Measurements from ENCODE around the gene SPTLC3. TPM values are rescaled to one million over a fixed set of nuclear protein-coding genes. Genes with fewer than 3 reads are reported as not detected.

The SPTLC3 gene
- polyA plus RNA-seq, 1 donor from 2014 or later: not detected

GRCh38 chr20:13200767-13201500, 192.2 kb downstream of the SPTLC3 start:
- H2AFZ ChIP-seq (ENCODE audit: low read depth, low read length): no peak overlapping the region
- no peaks in the 10 kb centered on the region for H3K36me3 ChIP-seq (ENCODE audit: insufficient read depth, low read length)
- H4K20me1 ChIP-seq (ENCODE audit: insufficient read depth): no peaks in the 10 kb centered on the region
- H3K27ac ChIP-seq (ENCODE audit: low read length): no peak overlapping the region
- H3K27me3 ChIP-seq (ENCODE audit: insufficient read depth, low read depth, low read length): peaks cover 79% of the 10 kb centered on the region
- H3K9ac ChIP-seq (ENCODE audit: low read length): no peak overlapping the region
- no peak overlapping the region for H3K4me3 ChIP-seq (ENCODE audit: low read length)
- no peaks in the 10 kb centered on the region for H3K79me2 ChIP-seq (replicated peaks; ENCODE audit: insufficient read depth, low read length)
- no peaks in the 10 kb centered on the region for H3K9me2 ChIP-seq (ENCODE audit: insufficient read depth, low read length)
- no peaks in the 10 kb centered on the region for H3K9me3 ChIP-seq (ENCODE audit: low read length)
- no peak overlapping the region for H3K4me2 ChIP-seq (ENCODE audit: low read length)
- H3F3A ChIP-seq (ENCODE audit: insufficient read depth, low read length, poor library complexity, severe bottlenecking): peaks cover 2% of the 10 kb centered on the region
- TF ChIP-seq MXI1 (conservative IDR thresholded peaks at IDR 0.05; ENCODE audit: poor library complexity, severe bottlenecking): no peak
- no peak for TF ChIP-seq RAD21 (conservative IDR thresholded peaks at IDR 0.05)
- no peak for TF ChIP-seq EZH2 (IDR thresholded peaks at IDR 0.05; ENCODE audit: borderline replicate concordance, insufficient read depth, low read length, poor library complexity, severe bottlenecking)
- TF ChIP-seq TAF1 (IDR thresholded peaks at IDR 0.05; ENCODE audit: low read depth): no peak

- Histone ChIP-seq H3K4me3 (ENCODE audit: low read length) (no peak overlapping the region), H3K4me2 (ENCODE audit: low read length) (no peak overlapping the region), H3K9me2 (ENCODE audit: insufficient read depth, low read length) (no peaks in the 10 kb centered on the region), H3K36me3 (ENCODE audit: insufficient read depth, low read length) (no peaks in the 10 kb centered on the region), H3K27ac (ENCODE audit: low read length) (no peak overlapping the region), H3K9ac (ENCODE audit: low read length) (no peak overlapping the region), H4K20me1 (ENCODE audit: insufficient read depth) (no peaks in the 10 kb centered on the region), H3K79me2 (replicated peaks; ENCODE audit: insufficient read depth, low read length) (no peaks in the 10 kb centered on the region), H3K27me3 (ENCODE audit: insufficient read depth, low read depth, low read length) (peaks cover 90% of the 10 kb centered on the region), H2AFZ (ENCODE audit: low read depth, low read length) (no peak overlapping the region), H3K9me3 (ENCODE audit: low read length) (no peaks in the 10 kb centered on the region), H3F3A (ENCODE audit: insufficient read depth, low read length, poor library complexity, severe bottlenecking) (no peaks in the 10 kb centered on the region)
- no peak for TF ChIP-seq SMC3 (conservative IDR thresholded peaks at IDR 0.05; ENCODE audit: poor library complexity)
- no peak for TF ChIP-seq EZH2 (IDR thresholded peaks at IDR 0.05; ENCODE audit: borderline replicate concordance, insufficient read depth, low read length, poor library complexity, severe bottlenecking)
These were observed 193.8 kb downstream of the SPTLC3 start for GRCh38 chr20:13202565-13202964.

- Histone ChIP-seq H4K20me1 (ENCODE audit: insufficient read depth) (no peaks in the 10 kb centered on the region), H3K79me2 (replicated peaks; ENCODE audit: insufficient read depth, low read length) (no peaks in the 10 kb centered on the region), H3K9ac (ENCODE audit: low read length) (no peak overlapping the region), H3K9me3 (ENCODE audit: low read length) (no peaks in the 10 kb centered on the region), H3F3A (ENCODE audit: insufficient read depth, low read length, poor library complexity, severe bottlenecking) (no peaks in the 10 kb centered on the region), H3K9me2 (ENCODE audit: insufficient read depth, low read length) (no peaks in the 10 kb centered on the region), H3K4me2 (ENCODE audit: low read length) (no peak overlapping the region), H3K27ac (ENCODE audit: low read length) (no peak overlapping the region), H3K36me3 (ENCODE audit: insufficient read depth, low read length) (no peaks in the 10 kb centered on the region), H3K27me3 (ENCODE audit: insufficient read depth, low read depth, low read length) (peaks cover 65% of the 10 kb centered on the region), H2AFZ (ENCODE audit: low read depth, low read length) (no peak overlapping the region), H3K4me3 (ENCODE audit: low read length) (no peak overlapping the region)
- no peak for TF ChIP-seq TAF1 (IDR thresholded peaks at IDR 0.05; ENCODE audit: low read depth)
- no peak for TF ChIP-seq EP300 (conservative IDR thresholded peaks at IDR 0.05; ENCODE audit: poor library complexity, severe bottlenecking)
- TF ChIP-seq SMC3 (conservative IDR thresholded peaks at IDR 0.05; ENCODE audit: poor library complexity): no peak
- TF ChIP-seq EZH2 (IDR thresholded peaks at IDR 0.05; ENCODE audit: borderline replicate concordance, insufficient read depth, low read length, poor library complexity, severe bottlenecking): no peak
- TF ChIP-seq REST (IDR thresholded peaks at IDR 0.05; ENCODE audit: borderline replicate concordance): no peak
- TF ChIP-seq MXI1 (conservative IDR thresholded peaks at IDR 0.05; ENCODE audit: poor library complexity, severe bottlenecking): no peak
- TF ChIP-seq, protein P1, sequence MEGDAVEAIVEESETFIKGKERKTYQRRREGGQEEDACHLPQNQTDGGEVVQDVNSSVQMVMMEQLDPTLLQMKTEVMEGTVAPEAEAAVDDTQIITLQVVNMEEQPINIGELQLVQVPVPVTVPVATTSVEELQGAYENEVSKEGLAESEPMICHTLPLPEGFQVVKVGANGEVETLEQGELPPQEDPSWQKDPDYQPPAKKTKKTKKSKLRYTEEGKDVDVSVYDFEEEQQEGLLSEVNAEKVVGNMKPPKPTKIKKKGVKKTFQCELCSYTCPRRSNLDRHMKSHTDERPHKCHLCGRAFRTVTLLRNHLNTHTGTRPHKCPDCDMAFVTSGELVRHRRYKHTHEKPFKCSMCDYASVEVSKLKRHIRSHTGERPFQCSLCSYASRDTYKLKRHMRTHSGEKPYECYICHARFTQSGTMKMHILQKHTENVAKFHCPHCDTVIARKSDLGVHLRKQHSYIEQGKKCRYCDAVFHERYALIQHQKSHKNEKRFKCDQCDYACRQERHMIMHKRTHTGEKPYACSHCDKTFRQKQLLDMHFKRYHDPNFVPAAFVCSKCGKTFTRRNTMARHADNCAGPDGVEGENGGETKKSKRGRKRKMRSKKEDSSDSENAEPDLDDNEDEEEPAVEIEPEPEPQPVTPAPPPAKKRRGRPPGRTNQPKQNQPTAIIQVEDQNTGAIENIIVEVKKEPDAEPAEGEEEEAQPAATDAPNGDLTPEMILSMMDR (IDR thresholded peaks at IDR 0.05; ENCODE audit: poor library complexity, severe bottlenecking): no peak
- no peak for TF ChIP-seq RAD21 (conservative IDR thresholded peaks at IDR 0.05)
- TF ChIP-seq POLR2AphosphoS5 (IDR thresholded peaks at IDR 0.05): no peak
These were observed 196.7 kb downstream of the SPTLC3 start for GRCh38 chr20:13205425-13205824.

All from neural cell (in vitro differentiated cells).